Keratinocyte (primary cell): ENCODE data around the gene TBC1D22B. TPM values are rescaled to one million over a fixed set of nuclear protein-coding genes. Genes with fewer than 3 reads are reported as not detected.

Experiments used
- DNase-seq: peaks from one replicate; pipeline ENCODE4 v3.0.0-alpha.2; 2011; ENCODE audit warnings: low read depth, missing footprints, low spot score
- FAIRE-seq: peaks from 2 replicates; lab custom pipeline; 2011; peaks lifted over from hg19 to GRCh38; lab: Jason Lieb, UNC
- H2AFZ ChIP-seq: 2 replicates; pipeline ENCODE4 v1.6.0; 2012; ENCODE audit warnings: low read length, control low read depth, inconsistent platforms; ENCODE audit not compliant: control insufficient read depth
- H3K27ac ChIP-seq: 2 replicates; pipeline ENCODE4 v1.5.1; 2011; ENCODE audit warnings: low read length; ENCODE audit not compliant: control insufficient read depth, insufficient read depth
- H3K27me3 ChIP-seq: 3 replicates; pipeline ENCODE4 v1.6.0; 2011; ENCODE audit warnings: low read length; ENCODE audit not compliant: control insufficient read depth, insufficient read depth; ENCODE audit errors: extremely low read depth
- H3K36me3 ChIP-seq, 2 experiments: 2 replicates in 1 of 2; 3 replicates in 1 of 2; pipeline ENCODE4 v1.5.1; 2011; ENCODE audit warnings: low read length in 2 of 2, mild to moderate bottlenecking in 1 of 2; ENCODE audit not compliant: control insufficient read depth in 2 of 2, insufficient read depth in 2 of 2; ENCODE audit errors: extremely low read depth in 1 of 2
- H3K4me1 ChIP-seq: 3 replicates; pipeline ENCODE4 v1.5.1; 2011; ENCODE audit warnings: low read length; ENCODE audit not compliant: control insufficient read depth, insufficient read depth; ENCODE audit errors: extremely low read depth
- H3K4me2 ChIP-seq: 3 replicates; pipeline ENCODE4 v1.6.0; 2011; ENCODE audit warnings: low read depth, low read length; ENCODE audit not compliant: control insufficient read depth, insufficient read depth; ENCODE audit errors: extremely low read depth
- H3K4me3 ChIP-seq, 3 experiments: fragments of 200-600 bp in 1 of 3; sonication (generic) in 1 of 3; 2 replicates in 2 of 3; 3 replicates in 1 of 3; pipeline ENCODE4 v1.5.1; 2011 to 2016; ENCODE audit warnings: low read length in 3 of 3, mild to moderate bottlenecking in 3 of 3, control low read depth in 2 of 3, inconsistent platforms in 1 of 3, low read depth in 1 of 3, mixed read lengths in 1 of 3, mixed run types in 1 of 3, moderate library complexity in 1 of 3; ENCODE audit not compliant: control insufficient read depth in 2 of 3, insufficient read depth in 2 of 3; ENCODE audit errors: extremely low read depth in 1 of 3
- H3K79me2 ChIP-seq: 2 replicates; pipeline ENCODE4 v1.6.0; 2012; ENCODE audit warnings: low read length; ENCODE audit not compliant: control insufficient read depth, insufficient read depth
- H3K9ac ChIP-seq: 3 replicates; pipeline ENCODE4 v1.6.0; 2011; ENCODE audit warnings: low read length; ENCODE audit not compliant: control insufficient read depth, insufficient read depth; ENCODE audit errors: extremely low read depth
- H3K9me1 ChIP-seq: 3 replicates; pipeline ENCODE4 v1.6.0; 2011; ENCODE audit warnings: low read length; ENCODE audit not compliant: control insufficient read depth, insufficient read depth; ENCODE audit errors: extremely low read depth
- H3K9me3 ChIP-seq: 2 replicates; pipeline ENCODE4 v1.5.1; 2012; ENCODE audit warnings: low read depth, low read length; ENCODE audit not compliant: control insufficient read depth
- H4K20me1 ChIP-seq: 3 replicates; pipeline ENCODE4 v1.6.0; 2011; ENCODE audit warnings: low read length; ENCODE audit not compliant: control insufficient read depth, insufficient read depth; ENCODE audit errors: extremely low read depth
- CTCF ChIP-seq, 3 experiments: IDR thresholded peaks in 1 of 3; conservative IDR thresholded peaks in 1 of 3; optimal IDR thresholded peaks in 1 of 3; 2 replicates in 2 of 3; 3 replicates in 1 of 3; pipeline versions ENCODE3 to v1.5.1; 2011; ENCODE audit warnings: low read length in 3 of 3, mild to moderate bottlenecking in 3 of 3, moderate library complexity in 2 of 3, control low read depth in 1 of 3, inconsistent platforms in 1 of 3; ENCODE audit not compliant: insufficient read depth in 2 of 3; ENCODE audit errors: extremely low read depth in 1 of 3
- EZH2 ChIP-seq: IDR thresholded peaks from one replicate; pipeline ENCODE4 v1.6.1; 2012; ENCODE audit warnings: inconsistent platforms, mild to moderate bottlenecking, low read length, moderate library complexity
- dilution Hi-C: fragments of 300-500 bp; cut with MboI; formaldehyde crosslinking; loops from one replicate; pipeline ENCODE4 v1.7.0; 2020; ENCODE audit warnings: low sequenced_read_pairs; ENCODE audit not compliant: extremely low pct_ligation_motif_present
- polyA plus RNA-seq, 5 experiments: library from polyadenylated mRNA; depleted of rRNA in 3 of 5; stranded (reverse) in 3 of 5; stranded (forward) in 1 of 5; unstranded in 1 of 5; fragments of >200 nt; gene quantifications; 1 replicate in 1 of 5; 2 replicates in 3 of 5; 3 replicates in 1 of 5; pipeline versions ENCODE4 v1.2.1 to v1.2.3, GENCODE V29; 2011 to 2012; ENCODE audit warnings: missing spikeins in 2 of 5, low read depth in 1 of 5, low replicate concordance in 1 of 5

The TBC1D22B gene
- polyA plus RNA-seq, 1 donor (not counting 4 experiments of a cell fraction or from before 2014, with no cell fraction given): 5.9 TPM

GRCh38 chr6:37251211-37251780 lies 6.3 kb upstream of the TBC1D22B start:
- dilution Hi-C loops: no loop called here
- FAIRE-seq (no peak), DNase-seq (no peak)
- Histone ChIP-seq H3K4me2 (no peak overlapping the region), H3K9ac (no peak overlapping the region), H3K9me3 (no peaks in the 10 kb centered on the region), H4K20me1 (no peaks in the 10 kb centered on the region), H3K79me2 (no peaks in the 10 kb centered on the region), H2AFZ (no peak overlapping the region), H3K4me3 (no peak overlapping the region), H3K27ac (no peak overlapping the region), H3K36me3 (no peaks in the 10 kb centered on the region), H3K9me1 (no peaks in the 10 kb centered on the region), H3K4me1 (peaks cover 2% of the 10 kb centered on the region), H3K27me3 (no peaks in the 10 kb centered on the region)
- TF ChIP-seq EZH2 (no peak), CTCF (optimal IDR thresholded peaks at IDR 0.05 in 1 of 3, IDR thresholded peaks at IDR 0.05 in 1 of 3, conservative IDR thresholded peaks at IDR 0.05 in 1 of 3; ENCODE audit: extremely low read depth in 1 of 3, insufficient read depth in 2 of 3, low read length in 3 of 3) (no peak)

GRCh38 chr6:37253486-37254007 lies 4.0 kb upstream of the TBC1D22B start:
- Histone ChIP-seq H3K4me2 (no peak overlapping the region), H3K4me3 (no peak overlapping the region)
- FAIRE-seq: no peak

More at GRCh38 chr6:37253486-37254007, 4.0 kb upstream of the TBC1D22B start:
- H3K4me1 ChIP-seq: peaks cover 11% of the 10 kb centered on the region
- no peak overlapping the region for H3K27ac ChIP-seq
- H3K9ac ChIP-seq: no peak overlapping the region
- H2AFZ ChIP-seq: no peak overlapping the region
- no peaks in the 10 kb centered on the region for H3K9me1 ChIP-seq
- H4K20me1 ChIP-seq: no peaks in the 10 kb centered on the region
- no peaks in the 10 kb centered on the region for H3K9me3 ChIP-seq
- H3K36me3 ChIP-seq: no peaks in the 10 kb centered on the region
- no peaks in the 10 kb centered on the region for H3K27me3 ChIP-seq
- dilution Hi-C loops: no loop called here
- peaks cover 8% of the 10 kb centered on the region for H3K79me2 ChIP-seq
- no peak for TF ChIP-seq CTCF (optimal IDR thresholded peaks at IDR 0.05 in 1 of 3, IDR thresholded peaks at IDR 0.05 in 1 of 3, conservative IDR thresholded peaks at IDR 0.05 in 1 of 3; ENCODE audit: extremely low read depth in 1 of 3, insufficient read depth in 2 of 3, low read length in 3 of 3)
- TF ChIP-seq EZH2: no peak
- no peak for DNase-seq
